ENCODE results near the gene RSPH10B2.
"Not testable (repeated sequence)": the region's sequence is repeated elsewhere in the genome, so short reads cannot be mapped to it uniquely, and the experiment has no call there.

GRCh38 chr7:6715898-6716297, 38.0 kb upstream of the RSPH10B2 start:
- TF ChIP-seq CEBPB (IDR thresholded peaks at IDR 0.05; ENCODE audit: low read depth, low read length); CTCF (IDR thresholded peaks at IDR 0.05; ENCODE audit: control extremely low read depth in 1 of 3, insufficient read depth in 1 of 3, low read depth in 1 of 3, low read length in 3 of 3); TCF12 (IDR thresholded peaks at IDR 0.05; ENCODE audit: low read depth, low read length); SIX5 (IDR thresholded peaks at IDR 0.05; ENCODE audit: low read depth, low read length); ATF2 (IDR thresholded peaks at IDR 0.05; ENCODE audit: low read length); BCL11A (IDR thresholded peaks at IDR 0.05; ENCODE audit: low read depth in 2 of 2, low read length in 2 of 2); RXRA (IDR thresholded peaks at IDR 0.05; ENCODE audit: insufficient read depth, low read depth, low read length); HDAC2 (IDR thresholded peaks at IDR 0.05; ENCODE audit: borderline replicate concordance in 1 of 2, low read depth in 2 of 2, low read length in 2 of 2); ZNF274 (IDR thresholded peaks at IDR 0.05; ENCODE audit: borderline replicate concordance, extremely low read depth, low read length): not testable (repeated sequence)

All from H1 (cell line).